Body of pancreas (tissue), 4 donors: ENCODE measurements around the gene YY1AP1.

Experiments used
- POLR2A ChIP-seq, 3 donors: fragments of 450-650 bp; IDR thresholded peaks; one replicate each; pipeline ENCODE4 v1.6.1; 2016; ENCODE audit warnings: antibody characterized with exemption in 3 of 3, mild to moderate bottlenecking in 2 of 3
- TF ChIP-seq, protein P1 (sequence below), 7 experiments: fragments of 450-650 bp in 4 of 7; fragments of 200-600 bp in 3 of 7; sonication (generic) in 3 of 7; IDR thresholded peaks; one replicate each; pipeline ENCODE4 v1.5.1; 2016 to 2019; ENCODE audit warnings: antibody characterized with exemption in 7 of 7

DNA sequence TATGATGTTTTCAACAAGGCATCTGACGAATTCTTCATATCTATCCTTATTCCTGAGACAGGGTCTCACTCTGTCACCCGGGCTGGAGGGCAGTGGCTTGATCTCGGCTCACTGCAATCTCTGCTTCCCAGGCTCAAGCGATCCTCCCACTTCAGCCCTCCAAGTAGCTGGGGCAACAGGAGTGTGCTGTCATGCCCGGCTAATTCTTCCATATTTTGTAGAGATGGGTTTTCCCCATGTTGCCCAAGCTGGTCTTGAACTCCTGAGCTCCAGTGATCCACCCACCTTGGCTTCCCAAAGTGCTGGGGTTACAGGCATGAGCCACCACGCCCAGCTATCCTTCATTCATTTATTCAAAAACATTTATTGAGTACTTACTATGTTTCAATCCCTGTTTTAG, 8.0 kb downstream of the YY1AP1 start:
- no peak for TF ChIP-seq POLR2A (IDR thresholded peaks at IDR 0.05)
- TF ChIP-seq, protein P1, sequence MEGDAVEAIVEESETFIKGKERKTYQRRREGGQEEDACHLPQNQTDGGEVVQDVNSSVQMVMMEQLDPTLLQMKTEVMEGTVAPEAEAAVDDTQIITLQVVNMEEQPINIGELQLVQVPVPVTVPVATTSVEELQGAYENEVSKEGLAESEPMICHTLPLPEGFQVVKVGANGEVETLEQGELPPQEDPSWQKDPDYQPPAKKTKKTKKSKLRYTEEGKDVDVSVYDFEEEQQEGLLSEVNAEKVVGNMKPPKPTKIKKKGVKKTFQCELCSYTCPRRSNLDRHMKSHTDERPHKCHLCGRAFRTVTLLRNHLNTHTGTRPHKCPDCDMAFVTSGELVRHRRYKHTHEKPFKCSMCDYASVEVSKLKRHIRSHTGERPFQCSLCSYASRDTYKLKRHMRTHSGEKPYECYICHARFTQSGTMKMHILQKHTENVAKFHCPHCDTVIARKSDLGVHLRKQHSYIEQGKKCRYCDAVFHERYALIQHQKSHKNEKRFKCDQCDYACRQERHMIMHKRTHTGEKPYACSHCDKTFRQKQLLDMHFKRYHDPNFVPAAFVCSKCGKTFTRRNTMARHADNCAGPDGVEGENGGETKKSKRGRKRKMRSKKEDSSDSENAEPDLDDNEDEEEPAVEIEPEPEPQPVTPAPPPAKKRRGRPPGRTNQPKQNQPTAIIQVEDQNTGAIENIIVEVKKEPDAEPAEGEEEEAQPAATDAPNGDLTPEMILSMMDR (IDR thresholded peaks at IDR 0.05), result no peak
